ENCODE results near the gene PABPC3.

The PABPC3 gene

GRCh38 chr13:25095851-25096453 lies at the start of gene PABPC3:
Gene PABPC3 (plus strand): TSS chr13:25096136. CDS start chr13:25096199, 63 bp downstream.
- DNase-seq, result no peak

- no peak for DNase-seq
Measured at GRCh38 chr13:25046274-25046984, 49.5 kb upstream of the PABPC3 start.

GRCh38 chr13:25046985-25047511 lies 48.9 kb upstream of the PABPC3 start:
- DNase-seq, result no peak

- DNase-seq, result no peak
Measured at GRCh38 chr13:25051065-25051464, 44.9 kb upstream of the PABPC3 start.

- no peak for DNase-seq
Measured at GRCh38 chr13:25059166-25059565, 36.8 kb upstream of the PABPC3 start.

DNA sequence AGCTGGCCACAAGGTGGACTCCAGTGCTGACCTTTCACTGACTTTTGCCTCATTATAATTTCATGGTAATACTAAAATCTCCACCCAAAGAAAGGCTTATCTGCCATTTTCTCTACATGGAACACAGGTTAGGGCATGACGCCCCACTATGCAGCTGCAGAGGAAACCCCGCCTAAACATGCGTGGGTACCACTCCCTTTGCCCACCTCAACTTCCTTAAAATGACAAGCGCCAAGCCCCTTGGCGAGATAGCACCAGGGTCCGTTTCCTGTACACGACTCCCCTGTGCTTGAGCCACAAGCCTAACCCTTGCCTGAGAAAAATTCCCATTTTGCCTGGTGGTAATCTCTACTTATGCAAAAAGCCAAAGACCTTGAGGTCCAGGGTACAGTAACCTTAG lies 36.0 kb upstream of the PABPC3 start:
- DNase-seq, result no peak

- no peak for DNase-seq
Measured at GRCh38 chr13:25062479-25062878, 33.5 kb upstream of the PABPC3 start.

DNA sequence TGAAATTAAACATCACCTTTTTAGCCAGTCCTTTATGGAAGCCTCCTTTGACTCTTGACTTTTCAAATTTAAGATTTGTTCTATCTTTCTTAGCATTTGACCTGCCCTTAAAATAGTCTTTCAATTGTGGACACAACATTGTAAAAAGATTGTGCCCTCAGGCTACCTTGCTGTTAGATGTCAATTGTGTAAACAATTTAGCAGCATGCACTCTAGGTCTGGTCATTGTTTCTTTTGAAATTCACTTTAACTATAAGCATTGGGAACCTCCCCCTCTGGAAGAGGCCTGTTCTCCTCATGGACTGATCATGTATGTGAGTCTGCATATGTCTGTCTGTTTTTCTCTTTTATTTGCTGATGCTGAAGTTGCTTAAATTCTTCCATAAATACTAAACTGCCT lies 31.5 kb upstream of the PABPC3 start:
- no peak for DNase-seq

GRCh38 chr13:25065974-25066770 lies 29.8 kb upstream of the PABPC3 start:
- no peak for DNase-seq

GRCh38 chr13:25067064-25067463 lies 28.9 kb upstream of the PABPC3 start:
- DNase-seq, result no peak

DNA sequence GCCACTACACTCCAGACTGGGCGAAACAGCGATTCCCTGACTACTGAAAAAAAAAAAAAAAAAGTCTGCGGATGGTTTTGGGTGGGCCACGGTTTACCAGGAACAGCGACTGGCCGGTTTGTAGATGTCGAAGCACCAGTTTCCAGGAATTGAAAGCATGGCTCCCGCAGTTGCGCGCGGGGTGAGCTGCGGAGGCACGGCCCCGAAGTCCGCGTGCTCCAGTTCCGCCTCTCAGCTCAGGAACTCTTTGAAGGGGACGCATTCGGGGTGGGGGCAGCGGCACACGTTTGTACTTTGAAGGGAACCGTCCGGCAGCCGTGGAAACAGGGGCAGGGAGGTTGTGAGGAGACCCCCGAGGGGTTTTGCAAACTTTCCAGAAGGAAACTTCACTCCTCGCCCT lies 27.1 kb upstream of the PABPC3 start:
- DNase-seq, result no peak

DNA sequence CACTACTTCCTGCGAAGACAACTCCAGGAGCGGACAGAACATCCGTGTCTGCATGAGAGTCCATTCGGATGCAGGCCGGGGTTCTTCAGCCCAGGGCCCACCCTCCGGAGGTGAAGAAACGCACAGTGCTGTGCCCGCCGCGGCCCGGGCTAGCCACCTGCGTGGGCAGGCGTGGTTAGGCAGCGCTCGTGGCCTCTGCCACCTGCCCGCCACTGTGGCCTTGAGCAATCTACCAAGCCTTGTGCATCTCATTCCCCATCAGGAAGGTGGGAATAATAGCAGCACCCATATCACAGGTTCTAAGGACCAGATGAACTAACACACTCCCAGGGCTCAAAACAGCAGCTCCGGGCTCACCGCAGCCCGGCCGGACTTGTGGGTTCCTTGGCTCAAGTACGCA lies 26.7 kb upstream of the PABPC3 start:
- no peak for DNase-seq

GRCh38 chr13:25069911-25070310 lies 26.0 kb upstream of the PABPC3 start:
- DNase-seq, result no peak

GRCh38 chr13:25080773-25081172 lies 15.2 kb upstream of the PABPC3 start:
- DNase-seq, result no peak

- no peak for DNase-seq
Measured at GRCh38 chr13:25084096-25084495, 11.8 kb upstream of the PABPC3 start.

- DNase-seq, result no peak
Measured at GRCh38 chr13:25085125-25085742, 10.7 kb upstream of the PABPC3 start.

DNA sequence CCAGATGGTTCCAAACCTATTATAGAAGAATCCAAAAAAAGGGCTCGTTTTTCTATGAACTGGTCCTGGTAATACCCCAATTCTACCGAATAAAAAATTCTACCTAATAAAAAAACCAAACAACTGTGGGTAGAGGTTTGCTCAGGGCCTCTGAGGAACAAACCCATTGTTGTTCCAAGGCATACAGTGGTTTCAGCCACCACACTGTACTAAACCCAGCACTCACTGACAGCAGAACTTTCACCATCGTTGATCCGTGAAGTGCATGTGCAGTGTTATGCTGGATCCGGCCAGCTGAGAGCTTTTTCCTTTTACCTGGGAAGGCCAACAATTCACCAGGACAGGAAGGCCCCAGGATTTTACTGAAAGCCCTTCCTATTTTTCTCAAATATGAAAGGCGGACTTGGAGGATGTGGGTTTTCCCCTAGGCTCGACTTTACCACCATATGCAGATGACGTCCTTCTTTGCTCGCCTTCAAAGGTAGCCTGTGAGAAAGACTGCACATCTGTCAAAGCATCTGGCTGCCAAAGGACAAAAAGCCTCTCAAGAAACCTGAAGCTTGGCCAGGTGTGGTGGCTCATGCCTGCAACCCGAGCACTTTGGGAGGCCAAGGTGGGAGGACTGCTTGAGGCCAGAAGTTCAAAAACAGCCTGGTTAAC lies 7.2 kb upstream of the PABPC3 start:
- no peak for DNase-seq

DNA sequence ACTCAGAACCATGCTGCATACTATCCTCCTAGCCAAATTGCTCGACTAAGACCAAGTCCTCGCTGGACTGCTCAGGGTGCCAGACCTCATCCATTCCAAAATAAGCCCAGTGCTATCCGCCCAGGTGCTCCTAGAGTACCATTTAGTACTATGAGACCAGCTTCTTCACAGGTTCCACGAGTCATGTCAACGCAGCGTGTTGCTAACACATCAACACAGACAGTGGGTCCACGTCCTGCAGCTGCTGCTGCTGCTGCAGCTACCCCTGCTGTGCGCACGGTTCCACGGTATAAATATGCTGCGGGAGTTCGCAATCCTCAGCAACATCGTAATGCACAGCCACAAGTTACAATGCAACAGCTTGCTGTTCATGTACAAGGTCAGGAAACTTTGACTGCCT lies 1.5 kb downstream of the PABPC3 start:
- no peak for DNase-seq

GRCh38 chr13:25103711-25104110 lies 7.8 kb downstream of the PABPC3 start:
- no peak for DNase-seq

DNA sequence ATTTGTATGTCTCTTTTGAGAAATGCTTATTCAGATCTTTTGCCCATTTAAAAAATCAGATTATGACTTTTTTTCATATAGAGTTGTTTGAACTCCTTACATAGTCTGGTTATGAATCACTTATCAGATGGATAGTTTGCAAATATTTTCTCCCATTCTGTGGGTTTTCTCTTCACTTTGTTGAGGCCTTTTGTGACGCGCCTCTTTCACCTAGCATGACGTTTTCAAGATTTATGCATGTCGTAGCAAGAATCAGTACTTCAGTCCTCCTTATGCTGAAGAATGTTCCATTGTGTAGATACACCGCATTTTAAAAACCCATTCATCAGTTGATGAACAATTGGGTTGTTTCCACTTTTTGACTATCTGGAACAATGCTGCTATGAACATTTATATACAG lies 13.4 kb downstream of the PABPC3 start:
- DNase-seq, result no peak

GRCh38 chr13:25110956-25111584 lies 15.1 kb downstream of the PABPC3 start:
- no peak for DNase-seq

DNA sequence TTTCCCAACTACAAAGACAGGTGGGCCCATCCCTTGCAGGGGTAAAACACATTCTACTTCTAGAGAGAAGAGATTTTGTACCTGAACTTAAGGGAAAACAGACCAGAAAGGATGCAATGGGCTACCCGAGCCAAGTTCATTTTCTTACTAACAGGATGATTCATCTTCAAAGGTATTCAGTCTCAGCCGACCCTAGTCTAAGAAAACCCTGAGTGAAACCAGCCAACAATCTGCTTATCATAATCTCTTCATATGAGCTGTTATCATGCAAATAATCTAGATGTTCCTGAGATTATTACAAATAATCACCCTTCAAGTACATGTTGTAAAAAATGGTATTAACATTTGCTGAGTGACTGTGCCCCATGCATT lies 15.6 kb downstream of the PABPC3 start:
- DNase-seq, result no peak
